Type B pancreatic cell (in vitro differentiated cells): ENCODE results near the gene NAIP. TPM values are rescaled to one million over a fixed set of nuclear protein-coding genes. Genes with fewer than 3 reads are reported as not detected.
"Not testable (repeated sequence)": the region's sequence is repeated elsewhere in the genome, so short reads cannot be mapped to it uniquely, and the experiment has no call there.

Experiments
- DNase-seq: peaks from one replicate; pipeline ENCODE4 v3.0.0; 2021; ENCODE audit warnings: mixed read lengths; ENCODE audit not compliant: unreplicated experiment; ENCODE audit errors: extremely low spot score
- H3K27ac Mint-ChIP-seq: 2 replicates; pipeline ENCODE4 v1.8.0; 2021; ENCODE audit warnings: mild to moderate bottlenecking, mixed read lengths
- H3K27me3 Mint-ChIP-seq: 2 replicates; pipeline ENCODE4 v1.8.0; 2021; ENCODE audit warnings: mixed read lengths
- H3K36me3 Mint-ChIP-seq: 2 replicates; pipeline ENCODE4 v1.8.0; 2021; ENCODE audit warnings: mixed read lengths
- H3K4me1 Mint-ChIP-seq: one replicate; pipeline ENCODE4 v1.8.0; 2021; ENCODE audit warnings: mixed read lengths; ENCODE audit not compliant: unreplicated experiment
- H3K4me3 Mint-ChIP-seq: 2 replicates; pipeline ENCODE4 v1.8.0; 2021; ENCODE audit warnings: mild to moderate bottlenecking, mixed read lengths
- H3K9me3 Mint-ChIP-seq: 2 replicates; pipeline ENCODE4 v1.8.0; 2021; ENCODE audit warnings: mixed read lengths
- total RNA-seq: library from RNA; stranded (reverse); gene quantifications from 2 replicates; pipeline ENCODE4 v1.2.1, GENCODE V29; 2021; ENCODE audit warnings: low replicate concordance
- TF ChIP-seq, protein P1 (sequence below): fragments of 200-600 bp; sonication (generic); conservative IDR thresholded peaks from 2 replicates; pipeline ENCODE4 v1.5.0; 2021; ENCODE audit warnings: antibody characterized with exemption, mild to moderate bottlenecking

The NAIP gene
- total RNA-seq, 1 donor from 2014 or later = 16.4 TPM

DNA sequence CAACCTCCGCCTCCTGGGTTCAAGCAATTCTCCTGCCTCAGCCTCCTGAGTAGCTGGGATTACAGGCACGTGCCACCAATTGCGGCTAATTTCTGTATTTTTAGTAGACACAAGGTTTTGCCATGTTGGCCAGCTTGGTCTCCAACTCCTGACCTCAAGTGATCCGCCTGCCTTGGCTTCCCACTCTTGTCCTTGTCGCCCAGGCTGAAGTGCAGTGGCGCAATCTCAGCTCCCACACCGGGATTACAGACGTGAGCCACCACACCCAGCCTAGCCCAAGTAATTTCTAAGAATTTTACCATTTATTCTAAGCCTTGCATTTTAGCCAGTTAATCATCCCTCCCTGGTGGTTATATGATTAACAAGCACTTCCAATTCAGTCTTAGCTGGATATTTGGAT, 11.0 kb downstream of the NAIP start:
- Mint-ChIP-seq H3K4me3 (no peak overlapping the region), H3K27me3 (no peaks in the 10 kb centered on the region), H3K4me1 (no peaks in the 10 kb centered on the region), H3K36me3 (no peaks in the 10 kb centered on the region), H3K27ac (no peak overlapping the region), H3K9me3 (no peaks in the 10 kb centered on the region)
- DNase-seq = no peak
- TF ChIP-seq, protein P1, sequence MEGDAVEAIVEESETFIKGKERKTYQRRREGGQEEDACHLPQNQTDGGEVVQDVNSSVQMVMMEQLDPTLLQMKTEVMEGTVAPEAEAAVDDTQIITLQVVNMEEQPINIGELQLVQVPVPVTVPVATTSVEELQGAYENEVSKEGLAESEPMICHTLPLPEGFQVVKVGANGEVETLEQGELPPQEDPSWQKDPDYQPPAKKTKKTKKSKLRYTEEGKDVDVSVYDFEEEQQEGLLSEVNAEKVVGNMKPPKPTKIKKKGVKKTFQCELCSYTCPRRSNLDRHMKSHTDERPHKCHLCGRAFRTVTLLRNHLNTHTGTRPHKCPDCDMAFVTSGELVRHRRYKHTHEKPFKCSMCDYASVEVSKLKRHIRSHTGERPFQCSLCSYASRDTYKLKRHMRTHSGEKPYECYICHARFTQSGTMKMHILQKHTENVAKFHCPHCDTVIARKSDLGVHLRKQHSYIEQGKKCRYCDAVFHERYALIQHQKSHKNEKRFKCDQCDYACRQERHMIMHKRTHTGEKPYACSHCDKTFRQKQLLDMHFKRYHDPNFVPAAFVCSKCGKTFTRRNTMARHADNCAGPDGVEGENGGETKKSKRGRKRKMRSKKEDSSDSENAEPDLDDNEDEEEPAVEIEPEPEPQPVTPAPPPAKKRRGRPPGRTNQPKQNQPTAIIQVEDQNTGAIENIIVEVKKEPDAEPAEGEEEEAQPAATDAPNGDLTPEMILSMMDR = no peak

DNA sequence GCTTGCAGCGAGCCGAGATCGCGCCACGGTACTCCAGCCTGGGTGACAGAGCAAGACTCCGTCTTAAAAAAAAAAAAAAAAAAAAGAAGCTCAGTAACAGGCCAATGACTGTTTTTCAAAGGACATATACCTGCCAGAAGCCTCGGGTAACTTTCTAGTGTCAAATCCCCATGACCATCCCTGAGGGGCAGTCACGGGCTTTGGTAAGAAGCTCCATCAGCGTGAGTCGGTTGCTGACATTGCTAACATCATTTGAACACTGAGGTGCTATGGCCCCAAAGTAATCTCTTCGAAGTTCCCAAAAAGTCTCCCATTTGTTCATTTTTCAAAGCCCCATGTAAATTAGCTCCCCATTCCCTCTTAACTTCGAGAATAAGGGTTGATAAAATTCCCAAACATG, 11.6 kb downstream of the NAIP start:
- no peak overlapping the region for H3K27ac Mint-ChIP-seq
- H3K27me3 Mint-ChIP-seq = no peaks in the 10 kb centered on the region
- TF ChIP-seq, protein P1 = no peak
- no peak overlapping the region for H3K4me3 Mint-ChIP-seq
- H3K9me3 Mint-ChIP-seq = no peaks in the 10 kb centered on the region
- no peaks in the 10 kb centered on the region for H3K36me3 Mint-ChIP-seq
- H3K4me1 Mint-ChIP-seq = no peaks in the 10 kb centered on the region
- DNase-seq = no peak

DNA sequence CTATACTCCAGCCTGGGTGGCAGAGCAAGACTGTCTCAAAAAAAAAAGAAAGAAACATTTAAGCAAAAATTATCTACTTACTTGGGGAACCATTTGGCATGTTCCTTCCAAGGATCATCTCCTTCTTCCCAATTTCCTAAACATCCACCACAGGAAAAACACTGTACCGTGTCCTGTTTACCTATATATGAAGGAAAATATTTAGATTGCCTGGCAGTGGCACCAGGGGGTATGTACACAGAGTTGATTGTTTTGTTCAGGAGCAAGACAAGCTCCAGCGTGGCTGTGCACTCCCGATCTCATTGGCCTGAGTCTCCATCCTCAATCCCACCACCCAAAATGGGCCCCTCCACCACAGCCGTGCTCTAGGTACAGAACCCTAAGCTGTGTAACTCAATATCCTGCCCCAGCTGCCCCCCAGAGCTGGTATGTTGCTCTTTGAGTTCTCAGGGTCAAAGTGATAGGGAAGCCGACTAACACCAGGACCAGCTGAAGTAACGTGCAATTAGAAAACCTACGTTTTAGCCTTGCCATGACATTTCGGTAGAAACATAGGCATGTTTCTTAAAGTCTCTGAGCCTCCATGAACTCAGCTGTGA, 13.8 kb downstream of the NAIP start:
- Mint-ChIP-seq H3K27me3 (no peaks in the 10 kb centered on the region), H3K9me3 (no peaks in the 10 kb centered on the region), H3K36me3 (no peaks in the 10 kb centered on the region), H3K4me1 (no peaks in the 10 kb centered on the region), H3K4me3 (no peak overlapping the region), H3K27ac (no peak overlapping the region)
- TF ChIP-seq, protein P1 = no peak
- no peak for DNase-seq

DNA sequence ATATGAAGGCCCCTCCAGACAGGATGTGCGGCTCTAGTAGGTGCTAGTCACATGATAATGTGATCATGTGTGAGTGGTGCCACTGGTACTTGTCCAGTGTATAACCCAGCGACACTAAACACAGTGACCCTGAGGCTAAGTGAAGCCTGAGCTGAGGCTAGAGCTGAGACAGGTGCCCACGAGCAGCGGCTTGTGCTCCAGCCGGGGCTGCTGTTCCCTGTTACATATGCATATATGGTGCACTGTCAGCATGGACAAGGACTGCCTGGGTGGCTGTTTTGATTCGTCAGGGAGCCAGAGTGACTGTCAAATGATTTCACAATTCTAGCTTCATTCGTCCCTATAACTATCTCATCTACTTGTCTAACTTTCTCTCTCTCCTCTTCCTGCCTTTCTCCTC, 18.2 kb downstream of the NAIP start:
- DNase-seq, H3K9me3 Mint-ChIP-seq, H3K36me3 Mint-ChIP-seq, H3K27me3 Mint-ChIP-seq, H3K4me3 Mint-ChIP-seq, H3K4me1 Mint-ChIP-seq, H3K27ac Mint-ChIP-seq: not testable (repeated sequence)

DNA sequence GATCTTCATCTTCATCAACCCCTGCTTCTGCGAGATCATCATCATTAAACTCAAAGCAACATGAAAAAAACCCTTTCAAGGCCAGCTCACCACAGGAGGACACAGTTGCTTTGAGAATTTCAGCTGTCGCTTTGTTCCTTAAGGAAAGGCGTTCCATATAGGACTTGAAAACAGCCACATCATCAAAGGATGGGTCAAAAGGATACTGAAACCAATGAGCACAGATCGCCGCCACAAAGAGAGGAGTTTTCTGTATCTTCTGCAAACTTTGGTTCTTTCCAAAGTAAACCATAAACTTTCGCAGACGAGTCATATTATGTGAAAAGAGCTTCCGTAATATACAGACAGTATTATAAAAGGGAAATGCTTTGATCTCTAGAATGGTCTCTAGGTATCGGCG, 40.3 kb downstream of the NAIP start:
- H3K27ac Mint-ChIP-seq, H3K36me3 Mint-ChIP-seq, H3K9me3 Mint-ChIP-seq, H3K4me1 Mint-ChIP-seq, H3K27me3 Mint-ChIP-seq, H3K4me3 Mint-ChIP-seq, DNase-seq: not testable (repeated sequence)

DNA sequence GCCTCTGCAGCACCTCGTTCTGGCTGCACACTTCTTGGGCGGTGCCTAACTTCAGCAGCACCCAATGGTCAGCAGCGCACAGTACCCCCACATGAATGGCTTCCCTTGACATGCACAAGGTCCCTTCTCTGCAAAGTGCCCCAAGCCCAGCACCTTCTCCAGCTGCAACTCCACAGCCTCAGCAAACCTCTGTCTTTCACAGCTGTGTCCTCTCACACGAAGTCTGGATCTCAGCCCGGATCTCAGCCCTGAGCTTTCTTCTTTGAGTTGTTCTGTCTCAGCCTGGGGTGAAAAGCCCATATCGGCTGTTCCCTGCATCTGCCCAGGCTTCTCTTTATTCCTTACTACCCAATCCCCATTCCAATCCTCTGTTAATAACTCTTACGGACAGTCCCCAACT, 57.9 kb downstream of the NAIP start:
- H3K9me3 Mint-ChIP-seq, H3K36me3 Mint-ChIP-seq, H3K27me3 Mint-ChIP-seq, DNase-seq, H3K27ac Mint-ChIP-seq, H3K4me1 Mint-ChIP-seq, H3K4me3 Mint-ChIP-seq: not testable (repeated sequence)

DNA sequence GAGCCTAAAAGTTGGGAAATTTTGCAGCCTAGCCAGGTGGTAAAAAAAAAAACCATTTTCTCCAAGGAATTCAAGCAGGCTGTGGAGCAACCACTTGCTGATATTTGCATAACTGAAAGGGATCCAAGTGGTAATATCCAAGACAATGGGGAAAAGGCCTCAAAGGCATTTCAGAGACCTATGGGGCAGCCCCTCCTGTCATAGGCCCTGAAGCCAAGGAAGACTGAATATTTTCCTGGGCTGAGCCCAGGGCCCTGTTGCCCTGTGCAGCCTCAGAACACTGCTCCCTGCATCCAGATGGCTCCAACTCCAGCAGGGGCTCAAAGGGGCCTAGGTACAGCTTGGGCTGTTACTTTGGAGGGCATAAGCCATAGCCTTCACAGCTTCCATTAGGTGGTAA, 60.6 kb downstream of the NAIP start:
- H3K36me3 Mint-ChIP-seq, H3K27me3 Mint-ChIP-seq, H3K27ac Mint-ChIP-seq, H3K4me1 Mint-ChIP-seq, DNase-seq, H3K9me3 Mint-ChIP-seq, H3K4me3 Mint-ChIP-seq: not testable (repeated sequence)

DNA sequence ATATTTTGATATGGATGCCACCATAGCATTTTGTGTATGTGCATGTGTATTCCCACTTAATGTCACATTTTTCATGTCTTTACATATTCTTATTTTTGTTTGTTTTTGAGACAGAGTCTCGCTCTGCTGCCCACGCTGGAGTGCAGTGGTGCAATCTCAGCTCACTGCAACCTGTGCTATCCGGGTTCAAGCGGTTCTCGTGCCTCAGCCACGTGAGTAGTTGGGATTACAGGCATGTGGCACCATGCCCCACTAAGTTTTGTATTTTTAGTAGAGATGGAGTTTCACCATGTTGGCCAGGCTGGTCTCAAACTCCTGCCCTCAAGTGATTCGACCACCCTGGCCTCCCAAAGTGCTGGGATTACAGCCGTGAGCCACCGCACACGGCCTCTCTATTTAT, 72.1 kb downstream of the NAIP start:
- not testable (repeated sequence) for H3K9me3 Mint-ChIP-seq, H3K27me3 Mint-ChIP-seq

DNA sequence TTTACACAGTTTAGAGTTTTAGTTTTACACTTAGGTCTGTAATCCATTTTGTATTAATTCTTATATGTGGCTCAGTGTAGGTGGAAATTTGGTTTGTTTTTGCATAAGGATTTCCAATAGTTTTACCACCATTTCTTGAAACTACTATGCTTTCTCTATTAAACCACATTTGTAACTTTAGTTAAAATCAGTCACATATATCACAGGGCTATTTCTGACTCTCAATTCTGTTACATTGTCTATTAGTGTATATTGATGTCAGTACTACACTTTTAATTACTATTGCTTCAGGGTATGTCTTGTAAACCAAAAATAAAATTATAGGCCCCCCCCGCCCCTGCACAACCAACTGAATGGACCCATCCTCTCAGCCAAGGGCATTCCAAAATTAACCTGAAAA, 92.6 kb downstream of the NAIP start:
- not testable (repeated sequence) for H3K27ac Mint-ChIP-seq, H3K36me3 Mint-ChIP-seq, H3K4me1 Mint-ChIP-seq, DNase-seq, H3K27me3 Mint-ChIP-seq, H3K9me3 Mint-ChIP-seq, H3K4me3 Mint-ChIP-seq

More for the DNA sequence above, 72.1 kb downstream of the NAIP start:
- not testable (repeated sequence) for H3K4me3 Mint-ChIP-seq, DNase-seq, H3K27ac Mint-ChIP-seq, H3K4me1 Mint-ChIP-seq, H3K36me3 Mint-ChIP-seq

DNA sequence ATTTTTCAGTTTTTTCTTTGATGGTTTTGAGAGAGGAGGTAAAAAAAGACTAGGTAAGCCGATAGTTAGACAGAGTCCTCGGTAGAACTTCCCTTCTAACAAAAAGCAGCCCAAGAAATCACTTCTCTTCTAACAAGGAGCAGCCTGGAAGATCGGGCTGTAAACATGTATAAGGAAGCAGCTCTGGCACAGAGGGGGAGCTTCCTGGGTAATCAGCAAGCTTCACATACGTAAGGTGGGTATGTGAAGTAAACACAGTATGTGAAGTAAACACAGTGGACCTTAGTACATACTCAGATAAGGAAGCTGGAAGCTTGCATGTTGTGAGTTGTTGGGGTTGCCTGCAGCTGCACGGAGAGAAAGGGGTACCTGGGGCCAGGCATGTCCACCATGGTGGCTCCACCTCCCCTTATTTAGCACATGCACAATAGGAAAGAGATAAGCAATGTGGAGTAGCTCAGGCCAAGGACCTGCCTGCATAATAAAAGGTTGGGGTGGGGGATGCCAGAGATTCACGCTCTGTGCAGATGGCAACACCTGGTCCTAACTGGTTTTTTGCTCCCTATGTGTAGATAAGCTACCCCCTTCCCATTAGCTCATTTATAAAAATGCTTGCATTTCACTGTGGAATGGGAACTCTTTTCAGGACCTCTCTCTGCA, 93.3 kb downstream of the NAIP start:
- not testable (repeated sequence) for H3K4me3 Mint-ChIP-seq, H3K4me1 Mint-ChIP-seq, H3K9me3 Mint-ChIP-seq, H3K27me3 Mint-ChIP-seq, H3K36me3 Mint-ChIP-seq, DNase-seq, H3K27ac Mint-ChIP-seq

DNA sequence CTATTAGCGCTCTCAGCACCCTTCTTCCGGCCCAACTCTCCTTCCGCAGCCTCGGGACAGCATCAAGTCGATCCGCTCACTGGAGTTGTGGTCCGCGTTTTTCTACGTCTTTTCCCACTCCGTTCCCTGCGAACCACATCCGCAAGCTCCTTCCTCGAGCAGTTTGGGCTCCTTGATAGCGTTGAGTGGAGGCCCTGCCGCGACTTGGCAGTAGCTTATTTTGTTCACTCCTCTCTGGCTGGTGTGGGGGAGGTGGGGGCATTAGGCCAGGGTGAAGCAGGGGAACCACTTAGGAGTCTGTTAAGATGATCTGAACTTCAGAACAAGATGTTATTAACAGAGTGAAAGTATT, 100.0 kb downstream of the NAIP start:
- not testable (repeated sequence) for H3K4me1 Mint-ChIP-seq, H3K36me3 Mint-ChIP-seq, H3K9me3 Mint-ChIP-seq, H3K27me3 Mint-ChIP-seq, H3K27ac Mint-ChIP-seq, DNase-seq, H3K4me3 Mint-ChIP-seq
